ENCODE data around the gene MYL3.

The MYL3 gene

DNA sequence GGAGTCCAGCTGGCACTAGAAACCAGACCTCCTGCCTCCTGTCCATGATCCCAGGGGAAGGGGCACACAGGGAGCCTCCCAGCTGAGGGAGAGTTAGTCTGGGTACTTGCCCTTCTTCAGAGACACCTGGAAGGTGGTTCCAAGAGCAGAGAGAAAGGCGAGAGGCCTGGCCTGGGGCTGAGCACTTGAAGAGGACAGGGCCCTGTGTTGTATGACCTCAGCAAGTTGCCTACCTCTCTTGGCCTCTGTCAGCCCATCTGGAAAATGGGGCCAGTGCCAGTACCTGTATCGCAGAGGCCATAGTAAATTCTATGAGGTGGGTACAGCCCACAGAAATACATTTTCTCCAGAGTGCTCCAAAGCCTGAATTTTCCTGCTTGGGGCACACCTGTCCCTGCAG, 33.8 kb upstream of the MYL3 start:
- no peak for DNase-seq
- no peak for TF ChIP-seq CTCF (IDR thresholded peaks at IDR 0.05; ENCODE audit: low read depth, low read length)
- no peaks in the 10 kb centered on the region for H3K27me3 ChIP-seq
- no peak overlapping the region for H3K4me3 ChIP-seq (ENCODE audit: low read depth, low read length)
- no peaks in the 10 kb centered on the region for H3K36me3 ChIP-seq
- no peaks in the 10 kb centered on the region for H3K4me1 ChIP-seq
- H3K9me3 ChIP-seq, result no peaks in the 10 kb centered on the region

DNA sequence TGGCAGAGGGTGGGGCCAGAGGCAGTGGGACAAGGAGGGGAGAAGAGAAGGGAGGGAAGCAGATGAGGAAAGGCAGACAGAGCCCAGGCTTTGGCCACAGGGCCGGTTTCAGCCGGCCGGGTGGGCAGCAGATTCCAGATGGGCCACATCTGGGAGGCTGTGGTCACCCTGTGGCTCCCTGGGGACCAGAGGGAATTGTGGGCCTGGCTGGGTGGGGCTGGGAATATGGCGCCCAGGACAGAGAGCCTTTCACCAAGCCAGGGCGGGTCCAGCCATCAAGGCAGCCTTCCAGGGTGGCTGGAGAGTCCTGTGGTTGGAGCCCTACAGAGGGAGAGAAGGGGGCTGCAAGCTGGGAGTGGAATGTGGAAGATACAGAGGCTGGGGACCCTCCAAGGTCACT, 33.1 kb upstream of the MYL3 start:
- no peaks in the 10 kb centered on the region for H3K9me3 ChIP-seq
- H3K27me3 ChIP-seq, result no peaks in the 10 kb centered on the region
- no peak for TF ChIP-seq CTCF (IDR thresholded peaks at IDR 0.05; ENCODE audit: low read depth, low read length)
- no peak for DNase-seq
- no peaks in the 10 kb centered on the region for H3K36me3 ChIP-seq
- H3K4me1 ChIP-seq, result no peaks in the 10 kb centered on the region
- no peak overlapping the region for H3K4me3 ChIP-seq (ENCODE audit: low read depth, low read length)

DNA sequence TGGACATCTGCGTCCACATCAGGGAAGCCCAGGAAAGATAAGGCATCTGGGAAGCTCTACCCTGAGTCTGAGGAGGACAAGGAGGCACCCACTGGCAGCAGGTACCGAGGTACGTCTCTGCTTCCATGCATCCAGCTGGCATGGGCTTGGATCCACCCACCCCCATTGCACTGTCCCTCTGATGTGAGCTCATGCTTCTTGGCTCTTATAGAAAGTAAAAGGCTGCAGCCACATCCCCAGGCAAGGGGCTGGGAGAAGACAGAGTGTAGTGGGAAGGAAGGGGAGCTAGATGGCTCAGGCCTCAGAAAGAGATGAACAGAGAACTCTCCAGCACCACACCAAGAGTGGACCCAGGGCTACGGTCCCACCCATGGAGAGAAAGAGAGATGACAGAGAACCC, 32.5 kb upstream of the MYL3 start:
- Histone ChIP-seq H3K4me1 (no peaks in the 10 kb centered on the region), H3K36me3 (no peaks in the 10 kb centered on the region), H3K9me3 (no peaks in the 10 kb centered on the region), H3K27me3 (no peaks in the 10 kb centered on the region), H3K4me3 (ENCODE audit: low read depth, low read length) (no peak overlapping the region)
- no peak for DNase-seq
- TF ChIP-seq CTCF (IDR thresholded peaks at IDR 0.05; ENCODE audit: low read depth, low read length), result no peak

- DNase-seq, result peak; percentile 66
- H3K9me3 ChIP-seq, result no peaks in the 10 kb centered on the region
- no peaks in the 10 kb centered on the region for H3K4me1 ChIP-seq
- no peaks in the 10 kb centered on the region for H3K27me3 ChIP-seq
- peak; percentile 75 for TF ChIP-seq CTCF (IDR thresholded peaks at IDR 0.05; ENCODE audit: low read depth, low read length)
- no peak overlapping the region for H3K4me3 ChIP-seq (ENCODE audit: low read depth, low read length)
- H3K36me3 ChIP-seq, result no peaks in the 10 kb centered on the region
These were observed 32.0 kb upstream of the MYL3 start for GRCh38 chr3:46895204-46895660.

DNA sequence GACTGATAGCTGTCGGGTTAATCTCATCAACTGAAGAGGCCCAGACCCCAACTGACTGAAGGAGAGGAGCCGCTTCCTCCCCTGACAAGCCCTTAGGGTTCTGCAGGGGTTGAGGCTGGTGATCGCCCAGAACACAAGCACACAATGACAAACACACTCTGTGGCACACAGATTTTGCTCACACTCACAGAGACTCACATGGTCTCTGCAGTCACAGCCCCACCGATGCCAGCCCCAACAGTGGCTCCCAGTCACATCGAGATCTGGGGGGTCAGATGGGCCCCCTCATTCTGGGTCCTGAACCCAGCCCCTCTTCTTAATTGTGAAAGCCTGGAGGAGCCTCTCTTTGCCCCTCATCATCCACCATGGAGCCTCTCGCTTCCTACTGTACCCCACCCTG, 31.0 kb upstream of the MYL3 start:
- no peaks in the 10 kb centered on the region for H3K27me3 ChIP-seq
- no peaks in the 10 kb centered on the region for H3K9me3 ChIP-seq
- no peak for TF ChIP-seq CTCF (IDR thresholded peaks at IDR 0.05; ENCODE audit: low read depth, low read length)
- no peak for DNase-seq
- no peaks in the 10 kb centered on the region for H3K36me3 ChIP-seq
- H3K4me1 ChIP-seq, result no peaks in the 10 kb centered on the region
- H3K4me3 ChIP-seq (ENCODE audit: low read depth, low read length), result no peak overlapping the region

GRCh38 chr3:46893763-46894162, 30.5 kb upstream of the MYL3 start:
- Histone ChIP-seq H3K4me1 (no peaks in the 10 kb centered on the region), H3K9me3 (no peaks in the 10 kb centered on the region), H3K27me3 (no peaks in the 10 kb centered on the region), H3K4me3 (ENCODE audit: low read depth, low read length) (no peak overlapping the region), H3K36me3 (no peaks in the 10 kb centered on the region)
- DNase-seq, result no peak
- TF ChIP-seq CTCF (IDR thresholded peaks at IDR 0.05; ENCODE audit: low read depth, low read length), result no peak
